ENCODE measurements around the gene CERS1. TPM values are rescaled to one million over a fixed set of nuclear protein-coding genes. Genes with fewer than 3 reads are reported as not detected.
"Not testable (repeated sequence)": the region's sequence is repeated elsewhere in the genome, so short reads cannot be mapped to it uniquely, and the experiment has no call there.

CERS1 gene
- total RNA-seq, 2 experiments from 2014 or later: not detected

DNA sequence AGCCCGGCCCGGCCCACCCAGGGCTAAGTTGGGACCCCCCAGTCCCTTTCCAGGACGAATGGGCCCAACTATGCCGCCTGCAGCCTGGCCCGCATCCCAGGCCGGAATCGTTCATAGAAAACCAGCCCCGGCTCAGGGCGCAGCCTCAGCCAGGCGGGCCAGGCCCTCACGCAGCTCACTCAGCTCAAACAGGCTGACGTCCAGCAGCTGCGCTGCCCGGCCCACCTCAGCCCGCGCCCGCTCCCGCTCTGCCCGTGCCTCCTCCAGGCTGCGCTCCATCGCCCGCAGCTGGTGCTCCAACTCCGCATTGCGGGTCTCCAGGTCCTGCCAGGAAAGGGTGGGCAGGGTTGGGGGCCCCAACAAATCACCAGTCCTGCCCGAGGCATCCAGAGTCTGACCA, 33.4 kb upstream of the CERS1 start:
- no peak overlapping the region for H3K27ac Mint-ChIP-seq
- POLR2A ChIA-PET: interaction anchor here (1.5 kb wide), 1 partner anchor 10 kb away, joined by 10 read pairs; the partner anchor contains the start of genes COPE and DDX49

DNA sequence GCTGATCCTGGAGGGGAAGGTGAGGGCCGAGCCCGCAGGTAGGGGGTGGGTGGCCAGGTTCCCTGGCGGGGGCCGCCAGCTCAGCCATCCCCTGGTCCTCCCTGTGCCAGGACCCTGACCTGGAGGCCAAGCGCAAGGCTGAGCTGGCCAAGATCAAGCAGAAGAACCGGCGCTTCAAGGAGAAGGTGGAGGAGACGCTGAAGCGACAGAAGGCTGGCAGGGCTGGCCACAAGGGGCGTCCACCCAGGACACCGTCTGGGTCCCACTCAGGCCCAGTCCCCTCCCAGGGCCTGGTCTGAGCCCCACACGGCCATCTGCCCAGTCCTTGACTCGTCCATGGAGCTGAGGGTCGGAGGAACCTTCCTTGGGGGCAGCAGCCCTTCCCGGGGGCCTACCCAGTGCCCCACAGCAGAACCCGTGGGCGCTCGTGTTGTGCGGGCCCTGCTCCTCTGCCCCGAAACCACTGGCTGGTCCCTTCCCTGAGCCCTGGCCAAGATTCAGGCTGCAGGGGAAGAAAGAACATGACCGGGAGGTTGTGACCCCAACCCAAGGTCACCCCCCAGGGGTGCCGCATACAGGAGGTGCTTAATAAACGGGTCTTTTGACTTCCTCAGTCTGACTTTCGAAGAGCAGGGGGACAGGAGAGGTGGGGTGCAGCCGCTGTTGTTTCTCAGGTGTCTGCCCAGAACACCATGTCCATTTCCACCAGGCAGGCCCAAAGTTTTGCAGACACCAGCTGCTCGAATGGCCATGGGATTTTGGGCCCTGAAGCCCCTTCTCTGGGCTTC, 32.3 kb upstream of the CERS1 start:
- no peaks in the 10 kb centered on the region for H3K9me3 Mint-ChIP-seq
- ATAC-seq (ENCODE audit: low read depth) (no peak), DNase-seq (no peak)
- no peak overlapping the region for H3K27ac Mint-ChIP-seq
- no peak overlapping the region for H3K4me3 Mint-ChIP-seq
- POLR2A ChIA-PET: interaction anchor here (1.5 kb wide), 1 partner anchor 9 kb away, joined by 10 read pairs; the partner anchor contains the start of genes COPE and DDX49
- H3K4me1 Mint-ChIP-seq: peaks cover 3% of the 10 kb centered on the region
- peaks cover 12% of the 10 kb centered on the region for H3K36me3 Mint-ChIP-seq
- peaks cover 2% of the 10 kb centered on the region for H3K27me3 Mint-ChIP-seq

More for the DNA sequence above, 33.4 kb upstream of the CERS1 start:
- ATAC-seq (ENCODE audit: low read depth) (no peak), DNase-seq (no peak)
- peaks cover 3% of the 10 kb centered on the region for H3K4me1 Mint-ChIP-seq
- H3K4me3 Mint-ChIP-seq: no peak overlapping the region
- H3K27me3 Mint-ChIP-seq: peaks cover 7% of the 10 kb centered on the region
- peaks cover 10% of the 10 kb centered on the region for H3K36me3 Mint-ChIP-seq
- no peaks in the 10 kb centered on the region for H3K9me3 Mint-ChIP-seq

DNA sequence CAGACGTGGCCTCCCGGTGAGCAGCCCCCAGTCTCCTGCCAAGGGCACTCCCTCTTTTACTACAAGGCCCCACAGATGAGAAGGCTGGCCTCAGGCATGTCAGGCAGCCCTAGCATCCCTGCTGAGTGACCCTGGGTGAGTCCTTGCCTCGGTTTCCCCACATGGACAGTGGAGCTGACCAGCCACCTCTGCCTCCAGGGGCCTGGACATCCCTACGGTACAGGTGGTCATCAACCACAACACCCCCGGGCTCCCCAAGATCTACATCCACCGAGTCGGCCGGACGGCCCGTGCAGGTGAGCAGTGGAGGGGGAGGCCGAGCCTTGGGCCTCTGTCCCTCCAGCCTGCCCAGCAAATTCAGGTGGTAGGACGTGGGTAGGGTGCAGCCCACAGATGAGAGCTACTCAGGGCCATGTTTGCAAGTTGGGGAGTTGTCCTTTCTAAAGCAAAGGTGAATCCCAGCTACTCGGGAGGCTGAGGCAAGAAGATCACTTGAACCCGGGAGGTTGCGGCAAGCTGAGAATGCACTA, 28.8 kb upstream of the CERS1 start:
- POLR2A ChIA-PET: no interaction called here
- Mint-ChIP-seq H3K9me3 (no peaks in the 10 kb centered on the region), H3K4me1 (peaks cover 6% of the 10 kb centered on the region), H3K36me3 (peaks cover 16% of the 10 kb centered on the region), H3K4me3 (no peak overlapping the region), H3K27ac (no peak overlapping the region), H3K27me3 (no peaks in the 10 kb centered on the region)
- ATAC-seq (ENCODE audit: low read depth) (no peak), DNase-seq (no peak)

DNA sequence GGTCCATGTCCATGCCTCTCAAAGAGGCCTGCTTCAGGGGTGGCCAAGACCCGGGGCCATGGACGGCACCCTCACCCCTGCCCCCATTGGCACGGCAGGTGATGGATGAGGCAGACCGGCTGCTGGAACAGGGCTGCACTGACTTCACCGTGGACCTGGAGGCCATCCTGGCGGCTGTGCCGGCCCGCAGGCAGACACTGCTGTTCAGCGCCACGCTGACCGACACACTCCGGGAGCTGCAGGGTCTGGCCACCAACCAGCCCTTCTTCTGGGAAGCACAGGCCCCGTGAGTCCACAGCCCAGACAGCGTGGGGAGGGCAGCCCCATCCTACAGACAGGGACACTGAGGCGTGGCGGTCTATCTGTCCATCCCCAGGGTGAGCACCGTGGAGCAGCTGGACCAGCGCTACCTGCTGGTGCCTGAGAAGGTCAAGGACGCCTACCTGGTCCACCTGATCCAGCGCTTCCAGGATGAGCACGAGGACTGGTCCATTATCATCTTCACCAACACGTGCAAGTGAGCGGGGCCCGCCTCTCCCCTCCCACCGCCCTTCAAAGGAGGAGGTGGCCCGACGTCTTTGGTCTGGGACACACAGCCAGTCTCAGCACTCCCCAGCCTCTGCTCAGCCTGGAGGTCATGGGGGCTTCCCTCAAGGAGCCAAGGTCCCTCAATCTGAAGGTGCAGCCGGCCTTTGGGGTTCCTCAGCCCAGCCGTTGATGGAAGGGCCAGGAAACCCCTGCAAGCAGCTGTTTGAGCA, 26.4 kb upstream of the CERS1 start:
- Mint-ChIP-seq H3K36me3 (peaks cover 16% of the 10 kb centered on the region), H3K27me3 (no peaks in the 10 kb centered on the region), H3K27ac (no peak overlapping the region), H3K4me1 (peaks cover 13% of the 10 kb centered on the region), H3K4me3 (no peak overlapping the region), H3K9me3 (no peaks in the 10 kb centered on the region)
- POLR2A ChIA-PET: no interaction called here
- DNase-seq: no peak
- no peak for ATAC-seq (ENCODE audit: low read depth)

DNA sequence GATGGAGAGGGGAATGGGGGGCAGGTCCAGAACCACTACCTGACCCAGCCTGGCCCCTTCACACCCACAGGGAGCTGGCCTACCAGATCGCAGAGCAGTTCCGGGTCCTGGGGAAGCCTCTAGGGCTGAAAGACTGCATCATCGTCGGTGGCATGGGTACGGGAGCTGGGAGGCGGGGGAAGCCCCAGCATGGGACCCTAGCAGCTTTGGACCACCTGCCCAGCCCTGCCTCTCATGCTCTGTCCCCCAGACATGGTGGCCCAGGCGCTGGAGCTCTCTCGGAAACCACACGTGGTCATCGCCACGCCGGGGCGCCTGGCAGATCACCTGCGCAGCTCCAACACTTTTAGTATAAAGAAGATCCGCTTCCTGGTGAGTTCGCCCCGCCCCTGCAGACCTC, 25.6 kb upstream of the CERS1 start:
- Mint-ChIP-seq H3K9me3 (no peaks in the 10 kb centered on the region), H3K36me3 (peaks cover 19% of the 10 kb centered on the region), H3K4me3 (no peak overlapping the region), H3K27me3 (no peaks in the 10 kb centered on the region), H3K4me1 (peaks cover 13% of the 10 kb centered on the region), H3K27ac (no peak overlapping the region)
- ATAC-seq (ENCODE audit: low read depth) (no peak), DNase-seq (no peak)
- POLR2A ChIA-PET: no interaction called here

DNA sequence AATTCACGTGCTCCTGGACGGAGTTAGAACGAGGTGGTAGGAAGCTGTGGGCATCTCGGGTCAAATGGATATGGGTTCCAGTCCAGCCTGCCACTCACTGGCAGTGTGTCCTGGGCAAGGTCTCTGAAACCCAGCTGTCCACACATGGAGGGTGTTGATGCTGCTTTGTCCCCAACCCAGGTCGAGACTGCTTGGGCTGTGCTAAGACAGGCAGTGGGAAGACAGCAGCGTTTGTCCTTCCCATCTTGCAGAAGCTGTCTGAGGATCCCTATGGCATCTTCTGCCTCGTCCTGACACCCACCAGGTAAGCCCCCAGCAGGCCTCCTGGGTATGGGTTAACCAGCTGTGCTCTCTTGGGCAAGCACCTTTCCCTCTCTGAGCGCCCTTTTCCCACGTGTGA, 24.4 kb upstream of the CERS1 start:
- peaks cover 16% of the 10 kb centered on the region for H3K4me1 Mint-ChIP-seq
- POLR2A ChIA-PET: interaction anchor here (1.0 kb wide), 1 partner anchor 363 kb away, joined by 3 read pairs; the partner anchor contains the start of gene KXD1
- peak overlapping the region; percentile 93 for H3K4me3 Mint-ChIP-seq
- peaks cover 14% of the 10 kb centered on the region for H3K36me3 Mint-ChIP-seq
- DNase-seq: no peak
- no peaks in the 10 kb centered on the region for H3K9me3 Mint-ChIP-seq
- peak overlapping the region; percentile 94 for H3K27ac Mint-ChIP-seq
- ATAC-seq (ENCODE audit: low read depth): no peak
- H3K27me3 Mint-ChIP-seq: no peaks in the 10 kb centered on the region

DNA sequence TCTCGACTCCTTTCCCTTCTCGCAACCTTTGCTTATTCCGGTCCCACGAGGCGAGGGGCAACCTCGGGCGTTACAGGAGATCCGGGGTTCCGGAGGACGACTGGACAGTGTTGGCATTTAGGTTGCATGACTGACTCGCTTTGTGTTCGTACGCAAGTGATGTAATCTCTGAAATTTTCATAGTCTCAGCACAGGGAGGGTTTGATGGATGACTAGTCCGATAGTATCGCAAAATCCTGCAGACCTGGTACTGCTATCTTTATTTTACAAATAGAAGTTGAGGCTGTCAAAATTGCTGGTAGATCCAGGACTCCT, 23.9 kb upstream of the CERS1 start:
- POLR2A ChIA-PET: interaction anchor here (0.8 to 1.7 kb wide), 10 partner anchors 9 to 499 kb away, joined by 3 to 16 read pairs (median 4); partner anchors contain the start of genes KXD1, NR2C2AP, SLC25A42 and UBA52
- no peak for ATAC-seq (ENCODE audit: low read depth)
- H3K27me3 Mint-ChIP-seq: no peaks in the 10 kb centered on the region
- H3K27ac Mint-ChIP-seq: peak overlapping the region; percentile 94
- H3K4me3 Mint-ChIP-seq: peak overlapping the region; percentile 93
- no peak for DNase-seq
- H3K9me3 Mint-ChIP-seq: no peaks in the 10 kb centered on the region
- H3K4me1 Mint-ChIP-seq: peaks cover 16% of the 10 kb centered on the region
- H3K36me3 Mint-ChIP-seq: peaks cover 14% of the 10 kb centered on the region

DNA sequence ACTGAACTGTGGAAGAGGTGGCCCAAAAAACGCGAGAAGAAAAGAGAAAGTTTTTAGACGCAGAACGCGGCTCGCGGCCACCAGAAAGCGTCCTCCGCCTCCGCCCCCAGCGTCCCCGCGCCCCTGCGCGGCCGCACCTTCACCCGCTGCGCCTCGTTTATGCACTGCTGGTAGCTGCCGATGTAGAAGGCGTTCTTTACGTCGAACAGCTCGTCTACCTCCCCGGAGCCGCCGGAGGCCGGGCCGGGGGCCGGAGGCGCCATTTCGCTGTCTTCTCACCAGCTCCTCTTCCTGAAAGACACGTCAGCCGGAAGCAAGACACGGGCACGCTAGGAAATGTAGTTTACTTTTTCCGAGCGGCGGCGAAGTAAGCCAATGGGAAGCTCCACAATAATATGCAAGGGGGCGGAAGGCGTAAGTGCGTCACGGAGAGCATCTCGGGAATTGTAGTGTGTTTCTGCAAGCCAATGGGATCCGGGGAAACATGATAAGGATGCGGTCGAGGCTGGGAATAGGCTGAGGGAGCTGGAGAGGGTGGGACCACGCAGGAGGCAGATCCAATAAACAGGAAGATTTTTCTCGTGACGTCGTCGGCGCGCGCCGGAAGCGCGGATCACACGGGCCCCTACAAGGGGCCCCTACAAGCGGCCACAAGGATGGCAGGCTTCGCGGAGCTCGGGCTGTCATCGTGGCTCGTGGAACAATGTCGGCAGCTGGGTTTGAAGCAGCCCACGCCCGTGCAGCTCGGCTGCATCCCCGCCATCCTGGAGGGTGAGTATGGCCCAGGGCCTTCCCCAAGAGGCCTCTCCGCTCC, 23.3 kb upstream of the CERS1 start, which contains the start of the genes COPE and DDX49:
Gene COPE, minus strand, starts transcription at position 302 of the 814 bp plus-strand sequence. Its CDS starts 39 bp downstream, at position 263.
Gene DDX49, plus strand, starts transcription at position 630 of the 814 bp plus-strand sequence. Its CDS starts 27 bp downstream, at position 657.
- POLR2A ChIA-PET: interaction anchor here (0.8 to 1.7 kb wide), 13 partner anchors 10 to 502 kb away, joined by 3 to 16 read pairs (median 3); partner anchors contain the start of genes KXD1, NR2C2AP, SLC25A42 and UBA52
- DNase-seq: peak; percentile 94
- Mint-ChIP-seq H3K27me3 (no peaks in the 10 kb centered on the region), H3K4me3 (peak within 1 kb of the TSS; percentile 93), H3K9me3 (no peaks in the 10 kb centered on the region), H3K36me3 (peaks cover 10% of the 10 kb centered on the region), H3K4me1 (peaks cover 16% of the 10 kb centered on the region), H3K27ac (peak within 1 kb of the TSS; percentile 94)
- ATAC-seq (ENCODE audit: low read depth): peak; percentile 93

DNA sequence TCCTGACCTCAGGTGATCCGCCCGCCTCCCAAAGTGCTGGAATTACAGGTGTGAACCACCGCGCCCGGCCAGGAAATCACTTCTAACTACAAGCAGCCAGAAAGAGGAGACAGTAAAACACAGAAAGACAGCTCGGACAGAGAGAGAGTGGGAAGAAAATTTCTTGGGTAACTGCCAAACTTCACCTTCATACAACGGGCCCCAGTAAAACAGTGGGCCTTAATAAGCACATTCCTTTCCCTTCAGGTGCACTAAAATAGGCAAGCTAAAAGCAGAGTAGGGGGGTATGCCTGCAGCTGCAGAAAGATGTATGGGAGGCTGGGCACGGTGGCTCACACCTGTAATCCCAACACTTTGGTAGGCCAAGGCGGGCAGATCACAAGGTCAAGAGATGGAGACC, 21.6 kb upstream of the CERS1 start:
- H3K27me3 Mint-ChIP-seq; ATAC-seq (ENCODE audit: low read depth); DNase-seq; H3K9me3 Mint-ChIP-seq; POLR2A ChIA-PET: not testable (repeated sequence)
- Mint-ChIP-seq H3K27ac (peak overlapping the region; percentile 30), H3K36me3 (peaks cover 11% of the 10 kb centered on the region), H3K4me1 (peaks cover 17% of the 10 kb centered on the region), H3K4me3 (peak overlapping the region; percentile 67)

DNA sequence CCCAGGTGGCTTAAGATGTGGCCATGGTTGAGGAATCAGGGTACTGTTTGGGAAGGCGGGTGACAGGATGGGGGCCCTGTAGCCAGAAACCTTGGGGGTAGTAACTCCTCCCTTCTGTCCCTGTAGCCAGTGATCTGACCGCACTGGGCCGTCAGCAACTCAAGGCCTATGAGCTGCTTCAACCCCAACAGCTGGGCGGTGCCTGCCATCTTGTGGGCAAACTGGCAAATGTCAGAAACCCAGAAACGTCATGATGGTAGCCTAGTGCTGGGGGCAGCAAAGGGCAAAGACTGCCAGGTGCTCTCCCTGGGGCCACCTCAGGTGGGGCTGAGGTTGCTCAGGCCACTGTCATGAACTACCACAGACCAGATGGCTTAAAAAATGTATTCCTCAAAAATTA, 19.7 kb upstream of the CERS1 start:
- no peaks in the 10 kb centered on the region for H3K27me3 Mint-ChIP-seq
- no peak for ATAC-seq (ENCODE audit: low read depth)
- DNase-seq: no peak
- peaks cover 13% of the 10 kb centered on the region for H3K36me3 Mint-ChIP-seq
- H3K4me1 Mint-ChIP-seq: peaks cover 17% of the 10 kb centered on the region
- peaks cover 2% of the 10 kb centered on the region for H3K9me3 Mint-ChIP-seq
- H3K4me3 Mint-ChIP-seq: no peak overlapping the region
- no peak overlapping the region for H3K27ac Mint-ChIP-seq
- POLR2A ChIA-PET: no interaction called here

DNA sequence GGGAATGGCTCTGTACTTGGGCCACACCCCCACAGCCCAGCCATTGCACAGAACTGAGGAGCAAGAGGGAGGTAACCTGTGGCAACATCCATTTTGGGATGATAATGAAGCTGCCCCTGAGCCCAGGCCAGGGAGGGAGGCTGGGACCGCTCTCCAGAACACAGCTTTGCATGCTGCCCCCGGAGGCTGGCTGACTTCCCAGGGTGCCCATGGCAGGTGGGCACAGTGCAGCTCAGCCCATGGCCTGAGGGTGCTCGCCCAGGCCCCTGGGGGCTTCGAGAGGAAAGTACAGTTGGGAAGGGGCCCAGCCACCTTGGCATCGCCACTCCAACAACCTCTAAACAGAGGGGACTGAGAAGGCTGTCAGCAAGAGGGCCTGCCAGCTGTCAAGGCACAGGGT, 17.5 kb upstream of the CERS1 start:
- Mint-ChIP-seq H3K9me3 (peaks cover 2% of the 10 kb centered on the region), H3K4me1 (peaks cover 10% of the 10 kb centered on the region), H3K27ac (no peak overlapping the region), H3K36me3 (peaks cover 13% of the 10 kb centered on the region), H3K4me3 (no peak overlapping the region), H3K27me3 (no peaks in the 10 kb centered on the region)
- POLR2A ChIA-PET: no interaction called here
- no peak for DNase-seq
- no peak for ATAC-seq (ENCODE audit: low read depth)

DNA sequence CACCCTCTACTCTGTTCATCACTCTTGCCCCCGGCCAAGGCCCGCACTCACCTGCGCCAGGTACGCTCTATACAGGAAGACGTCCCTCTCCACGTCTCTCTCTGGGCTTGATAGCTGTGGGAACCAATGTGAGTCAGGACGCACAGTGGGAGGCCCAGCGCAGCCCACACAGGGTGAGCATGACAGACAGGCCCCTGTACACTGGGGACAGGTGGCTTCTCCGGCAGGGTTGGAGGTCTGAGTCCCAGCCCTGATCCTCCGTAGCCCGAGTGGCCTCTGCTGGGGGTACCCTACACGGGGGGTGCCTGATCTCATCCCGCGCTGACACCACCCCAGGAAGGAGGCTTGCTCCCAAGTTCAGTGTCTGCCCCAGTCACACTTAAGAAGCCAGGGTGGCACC, 17.0 kb upstream of the CERS1 start:
- POLR2A ChIA-PET: no interaction called here

More for the DNA sequence above, 17.0 kb upstream of the CERS1 start:
- H3K27ac Mint-ChIP-seq: no peak overlapping the region
- peaks cover 2% of the 10 kb centered on the region for H3K9me3 Mint-ChIP-seq
- peaks cover 9% of the 10 kb centered on the region for H3K4me1 Mint-ChIP-seq
- DNase-seq (no peak), ATAC-seq (ENCODE audit: low read depth) (no peak)
- H3K27me3 Mint-ChIP-seq: no peaks in the 10 kb centered on the region
- H3K36me3 Mint-ChIP-seq: peaks cover 13% of the 10 kb centered on the region
- no peak overlapping the region for H3K4me3 Mint-ChIP-seq

All from activated naive CD8-positive, alpha-beta T cell treated with anti-CD3 and anti-CD28 coated beads, Interleukin-2, amount 10 ng/mL, durations not matched to agents 7 days and 5 days (primary cell).